Stimulated activated CD8-positive, alpha-beta memory T cell treated with anti-CD3 and anti-CD28 coated beads, Interleukin-7, amount 100 ng/mL, for 24 hours (primary cell): ENCODE data around the gene RAPH1.

Source experiments
- DNase-seq: peaks from one replicate; pipeline ENCODE4 v3.0.0-alpha.2; 2020; ENCODE audit warnings: low read depth

Gene RAPH1

DNA sequence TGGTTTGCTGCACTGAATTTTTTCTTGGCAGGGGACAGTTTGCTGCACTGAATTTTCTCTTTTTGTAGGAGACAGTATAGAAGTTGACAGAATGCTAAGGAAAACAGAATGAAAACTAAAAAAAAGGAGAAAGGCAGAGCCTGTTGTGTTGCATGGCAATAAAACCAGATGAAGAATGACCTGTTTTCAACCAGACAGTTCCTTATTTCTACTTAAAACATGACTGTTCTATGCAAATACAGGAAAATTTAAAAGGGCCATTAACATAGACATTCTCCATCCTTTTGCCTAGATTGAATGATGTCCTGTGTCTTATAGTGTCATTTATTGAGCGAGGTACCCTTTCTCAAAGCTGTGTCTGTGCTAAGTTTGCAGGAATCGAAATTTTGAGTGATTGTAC lies 173.6 kb downstream of the RAPH1 start:
- no peak for DNase-seq

- no peak for DNase-seq
These were observed 174.2 kb downstream of the RAPH1 start for GRCh38 chr2:203360833-203361430.

- no peak for DNase-seq
These were observed 175.7 kb downstream of the RAPH1 start for GRCh38 chr2:203359450-203359849.

- no peak for DNase-seq
These were observed 180.1 kb downstream of the RAPH1 start for GRCh38 chr2:203354966-203355365.

GRCh38 chr2:203352604-203353255 lies 182.4 kb downstream of the RAPH1 start:
- no peak for DNase-seq

DNA sequence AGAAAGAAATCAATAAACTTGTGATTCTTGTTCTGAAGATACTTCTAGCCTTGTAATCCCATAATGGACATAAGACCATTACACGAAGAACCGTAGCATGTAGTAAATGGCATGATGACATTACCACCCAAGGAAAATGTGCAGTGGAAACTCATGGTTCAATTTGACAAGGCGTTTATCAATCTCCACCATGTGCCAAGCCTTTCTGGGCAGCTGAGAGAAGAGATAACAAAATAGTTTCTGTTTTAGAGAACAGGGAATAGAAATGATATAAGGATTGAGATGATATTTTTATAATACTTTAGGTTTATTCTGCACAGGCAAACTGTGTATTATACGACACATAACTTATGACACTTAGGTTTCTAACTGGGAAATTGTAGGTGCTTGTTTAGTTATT lies 187.7 kb downstream of the RAPH1 start:
- DNase-seq: no peak

DNA sequence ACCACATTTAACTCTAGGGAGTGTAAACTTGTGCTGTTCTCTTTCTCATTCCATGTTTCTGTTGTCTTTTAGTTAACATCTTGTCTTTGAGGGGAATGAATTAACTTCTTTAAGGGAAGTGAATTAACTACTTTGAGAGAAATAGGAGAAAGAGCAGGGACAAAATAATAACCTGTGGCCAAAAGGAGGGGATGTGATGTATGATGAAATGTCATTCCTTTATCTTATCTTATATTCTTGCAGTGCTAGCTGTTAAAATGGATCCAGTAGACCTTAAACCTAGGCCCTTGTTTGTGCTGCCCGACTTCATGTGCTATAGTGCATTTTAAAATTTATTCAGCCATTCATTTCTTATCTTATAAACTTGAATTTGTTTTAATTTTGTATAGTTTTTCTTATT lies 188.5 kb downstream of the RAPH1 start:
- DNase-seq: no peak

DNA sequence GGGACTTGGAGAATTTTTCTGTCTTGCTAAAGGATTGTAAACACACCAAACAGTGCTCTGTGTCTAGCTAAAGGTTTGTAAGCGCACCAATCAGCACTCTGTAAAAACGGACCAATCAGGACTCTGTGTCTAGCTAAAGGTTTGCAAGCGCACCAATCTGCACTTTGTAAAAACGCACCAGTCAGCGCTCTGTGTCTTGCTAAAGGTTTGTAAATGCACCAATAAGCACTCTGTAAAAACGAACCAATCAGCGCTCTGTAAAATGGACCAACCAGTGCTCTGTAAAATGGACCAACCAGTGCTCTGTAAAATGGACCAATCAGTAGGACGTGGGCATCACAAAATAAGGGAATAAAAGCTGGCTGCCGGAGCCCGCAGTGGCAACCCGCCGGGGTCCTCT lies 190.4 kb downstream of the RAPH1 start:
- no peak for DNase-seq
